Measurements from ENCODE around the gene UBXN7. TPM values are rescaled to one million over a fixed set of nuclear protein-coding genes. Genes with fewer than 3 reads are reported as not detected.

The UBXN7 gene
- total and polyA plus RNA-seq, 3 donors from 2014 or later = 40.2 to 49.1 (median 40.4) TPM

- no peaks in the 10 kb centered on the region for H3K27me3 ChIP-seq
- H3K36me3 ChIP-seq (ENCODE audit: low read depth, missing control alignments) = no peaks in the 10 kb centered on the region
- TF ChIP-seq CTCF (IDR thresholded peaks at IDR 0.05) (no peak), POLR2A (IDR thresholded peaks at IDR 0.05) (no peak)
- no peak overlapping the region for H3K27ac ChIP-seq
- no peak for DNase-seq
- H3K4me1 ChIP-seq = no peaks in the 10 kb centered on the region
- no peak overlapping the region for H3K4me3 ChIP-seq
- 75 to 78% methylated on average over 2 of the region's 2 CpGs for WGBS, 2 donors
- no peaks in the 10 kb centered on the region for H3K9me3 ChIP-seq
- intact Hi-C loops (cut with DNase I; ENCODE audit: low total_unique reads) = no loop called here
These were observed 91.8 kb downstream of the UBXN7 start for GRCh38 chr3:196340466-196340865.

- Histone ChIP-seq H3K4me1 (no peaks in the 10 kb centered on the region), H3K36me3 (ENCODE audit: low read depth, missing control alignments) (no peaks in the 10 kb centered on the region), H3K27me3 (no peaks in the 10 kb centered on the region), H3K9me3 (no peaks in the 10 kb centered on the region), H3K27ac (no peak overlapping the region), H3K4me3 (no peak overlapping the region)
- 88 to 89% methylated on average over 21 of the region's 21 CpGs for whole genome bisulfite sequencing, 2 donors
- intact Hi-C loops (cut with DNase I; ENCODE audit: low total_unique reads) = no loop called here
- TF ChIP-seq CTCF (IDR thresholded peaks at IDR 0.05) = no peak
- TF ChIP-seq POLR2A (IDR thresholded peaks at IDR 0.05) = no peak
- DNase-seq = no peak
These were observed 92.6 kb downstream of the UBXN7 start for GRCh38 chr3:196339493-196340254.

- H3K9me3 ChIP-seq = no peaks in the 10 kb centered on the region
- intact Hi-C loops (cut with DNase I; ENCODE audit: low total_unique reads) = no loop called here
- no peaks in the 10 kb centered on the region for H3K27me3 ChIP-seq
- TF ChIP-seq POLR2A (IDR thresholded peaks at IDR 0.05) (no peak), CTCF (IDR thresholded peaks at IDR 0.05) (no peak)
- 72 to 85% methylated on average over 6 of the region's 6 CpGs for WGBS, 2 donors
- no peaks in the 10 kb centered on the region for H3K36me3 ChIP-seq (ENCODE audit: low read depth, missing control alignments)
- H3K4me1 ChIP-seq = no peaks in the 10 kb centered on the region
- no peak for DNase-seq
- no peak overlapping the region for H3K27ac ChIP-seq
- H3K4me3 ChIP-seq = no peak overlapping the region
These were observed 93.2 kb downstream of the UBXN7 start for GRCh38 chr3:196339044-196339443.

- Histone ChIP-seq H3K36me3 (ENCODE audit: low read depth, missing control alignments) (no peaks in the 10 kb centered on the region), H3K4me1 (no peaks in the 10 kb centered on the region), H3K27ac (no peak overlapping the region), H3K9me3 (no peaks in the 10 kb centered on the region), H3K27me3 (no peaks in the 10 kb centered on the region), H3K4me3 (peak overlapping the region; percentile 15 to 49)
- intact Hi-C loops (cut with DNase I; ENCODE audit: low total_unique reads) = no loop called here
- WGBS, 2 donors = 58 to 62% methylated on average over 17 of the region's 17 CpGs
- DNase-seq = no peak
- TF ChIP-seq POLR2A (IDR thresholded peaks at IDR 0.05) (no peak), CTCF (IDR thresholded peaks at IDR 0.05) (no peak)
These were observed 95.7 kb downstream of the UBXN7 start for GRCh38 chr3:196336319-196337145.
